Fibroblast of skin of left biceps (primary cell): ENCODE data around the gene CHRNB1.
A peak's percentile ranks its signal among the peaks of the same experiment; 100 is the strongest.

ENCODE experiments used
- DNase-seq, 2 experiments: peaks; one replicate each; pipeline ENCODE4 v3.0.0-alpha.2; 2013; ENCODE audit warnings: low read depth in 2 of 2

Gene CHRNB1

DNA sequence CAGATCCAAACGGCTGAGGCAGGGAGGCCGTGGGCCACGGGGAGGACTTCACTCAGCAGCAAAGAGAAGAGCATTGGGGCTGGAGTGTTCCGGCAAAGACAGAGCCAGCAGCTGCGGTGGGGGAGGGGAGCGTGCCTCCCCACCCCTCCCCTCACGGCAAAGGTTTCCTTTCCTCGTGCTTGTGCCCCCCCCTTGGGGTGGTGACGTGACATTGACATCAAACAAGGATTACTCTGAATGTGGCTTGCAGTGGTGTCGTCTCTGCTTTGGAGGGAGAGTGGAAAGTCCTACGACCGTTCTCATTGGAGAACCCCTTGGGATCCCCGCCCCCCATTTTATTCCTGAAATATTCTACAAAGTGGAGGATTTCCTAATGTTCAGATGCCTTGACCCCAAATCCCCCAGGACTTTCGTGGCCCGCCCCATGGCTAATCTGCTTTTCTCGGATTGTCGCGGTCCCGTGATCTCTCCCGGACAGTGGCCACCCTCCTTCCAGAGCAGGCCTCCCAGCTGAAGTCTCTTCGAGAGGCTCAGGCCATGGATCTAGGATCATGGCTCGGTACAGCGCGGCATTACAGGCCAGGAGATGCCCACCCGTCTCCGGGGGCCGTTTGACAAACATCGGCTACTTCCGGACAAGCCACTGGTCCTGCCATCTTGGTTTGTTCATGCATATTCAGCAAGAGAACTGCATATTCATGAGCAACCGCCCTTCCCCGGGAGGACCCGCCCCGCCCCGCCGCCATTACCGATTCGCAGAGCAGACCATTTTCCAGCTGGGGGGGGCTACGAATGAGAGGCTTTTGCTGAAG lies 38.6 kb downstream of the CHRNB1 start:
- peak; percentile 81 to 82 for DNase-seq

- DNase-seq = peak; percentile 93 to 94
These were observed 39.4 kb downstream of the CHRNB1 start, which contains the start of gene POLR2A for GRCh38 chr17:7484067-7484918. Gene POLR2A, plus strand, starts transcription at chr17:7484366.

GRCh38 chr17:7484919-7485377 lies 40.1 kb downstream of the CHRNB1 start:
- DNase-seq = no peak

DNA sequence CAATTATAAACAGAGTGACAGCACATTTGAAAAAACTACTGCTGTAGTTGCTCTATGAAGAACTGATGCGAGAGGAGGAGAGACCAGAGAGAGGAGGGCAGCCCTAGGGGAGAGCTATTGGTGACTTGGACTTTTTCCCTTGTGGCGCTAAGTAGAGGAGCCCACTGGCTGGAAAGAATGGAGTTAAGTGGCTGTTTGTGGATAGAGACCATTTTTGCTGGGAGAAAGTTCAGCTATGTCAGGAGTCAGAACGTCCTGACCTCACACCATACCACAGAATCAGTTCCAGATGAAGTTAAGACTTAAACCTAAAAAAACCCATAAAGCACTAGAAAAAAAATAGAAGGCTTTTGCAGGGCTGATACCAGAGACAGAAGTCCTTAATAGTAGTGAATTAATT lies 41.3 kb downstream of the CHRNB1 start:
- no peak for DNase-seq

DNA sequence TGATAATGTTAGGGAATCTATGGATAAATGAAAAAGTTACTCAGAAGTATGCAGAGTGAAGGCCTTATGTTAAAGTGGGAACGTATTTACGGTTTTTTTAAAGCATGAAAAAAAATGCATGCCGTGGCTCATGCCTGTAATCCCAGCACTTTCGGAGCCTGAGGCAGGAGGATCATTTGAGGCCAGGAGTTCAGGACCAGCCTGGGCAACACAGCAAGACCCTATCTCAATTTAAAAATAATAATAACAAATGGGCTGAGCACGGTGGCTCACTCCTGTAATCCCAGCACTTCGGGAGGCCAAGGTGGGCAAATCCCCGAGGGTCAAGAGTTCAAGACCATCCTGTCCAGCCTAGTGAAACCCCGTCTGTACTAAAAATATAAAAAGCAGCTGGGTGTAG lies 45.3 kb downstream of the CHRNB1 start:
- no peak for DNase-seq

DNA sequence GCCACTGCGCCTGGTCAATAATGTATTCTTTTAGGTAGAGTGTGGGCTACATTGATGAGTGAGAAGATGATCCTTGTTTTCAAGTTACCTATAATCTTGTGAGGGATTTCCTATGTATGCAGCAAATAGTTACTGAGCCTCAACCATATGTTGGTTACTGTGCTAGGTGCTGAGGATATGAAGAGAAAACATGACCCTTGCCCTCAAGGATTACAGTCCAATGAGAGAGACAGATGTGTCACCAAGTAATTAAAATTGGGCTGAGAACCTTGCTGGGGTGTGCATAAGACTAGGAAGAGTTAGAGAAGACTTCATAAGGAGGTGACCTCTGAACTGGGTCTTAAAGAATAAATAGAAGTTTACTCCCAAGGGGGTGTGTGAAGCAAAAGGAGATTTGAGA lies 46.7 kb downstream of the CHRNB1 start:
- no peak for DNase-seq

DNA sequence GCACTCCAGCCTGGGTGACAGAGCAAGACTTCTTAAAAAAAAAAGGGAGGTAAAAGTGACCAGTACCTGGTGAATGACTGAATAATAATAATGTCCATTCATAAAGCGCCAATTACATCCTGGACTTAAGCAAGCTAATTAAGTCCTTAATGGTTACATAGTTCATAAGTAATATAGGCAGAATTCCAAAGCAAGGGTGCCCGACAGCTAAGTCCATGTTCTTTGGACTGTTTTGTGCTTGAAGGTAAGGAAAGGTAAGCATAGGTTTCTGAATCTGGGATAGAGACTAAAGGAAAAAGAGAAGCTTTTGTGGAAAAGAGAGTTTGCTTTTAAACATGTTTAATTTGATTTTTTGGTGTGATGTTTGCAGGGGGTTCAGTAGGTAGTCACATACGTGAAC lies 49.1 kb downstream of the CHRNB1 start:
- DNase-seq = no peak

- DNase-seq = no peak
These were observed 51.1 kb downstream of the CHRNB1 start for GRCh38 chr17:7495906-7496434.

DNA sequence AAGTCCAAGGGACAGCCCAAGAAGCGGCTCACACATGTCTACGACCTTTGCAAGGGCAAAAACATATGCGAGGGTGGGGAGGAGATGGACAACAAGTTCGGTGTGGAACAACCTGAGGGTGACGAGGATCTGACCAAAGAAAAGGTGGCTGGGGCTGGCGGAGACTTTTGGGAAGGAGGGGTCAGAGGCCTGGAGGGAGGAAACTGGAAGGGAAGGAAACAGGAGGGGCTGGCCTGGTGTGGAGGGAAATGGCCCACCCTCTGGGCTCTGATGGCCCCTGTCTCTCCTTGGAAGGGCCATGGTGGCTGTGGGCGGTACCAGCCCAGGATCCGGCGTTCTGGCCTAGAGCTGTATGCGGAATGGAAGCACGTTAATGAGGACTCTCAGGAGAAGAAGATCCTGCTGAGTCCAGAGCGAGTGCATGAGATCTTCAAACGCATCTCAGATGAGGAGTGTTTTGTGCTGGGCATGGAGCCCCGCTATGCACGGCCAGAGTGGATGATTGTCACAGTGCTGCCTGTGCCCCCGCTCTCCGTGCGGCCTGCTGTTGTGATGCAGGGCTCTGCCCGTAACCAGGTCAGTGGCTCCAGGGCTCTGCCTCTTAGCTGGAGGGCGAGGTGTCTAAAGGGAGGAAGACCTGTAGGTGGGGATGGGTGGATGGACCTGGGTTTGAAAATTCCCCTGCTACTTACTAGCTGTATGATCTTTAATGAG lies 51.8 kb downstream of the CHRNB1 start:
- DNase-seq = no peak

DNA sequence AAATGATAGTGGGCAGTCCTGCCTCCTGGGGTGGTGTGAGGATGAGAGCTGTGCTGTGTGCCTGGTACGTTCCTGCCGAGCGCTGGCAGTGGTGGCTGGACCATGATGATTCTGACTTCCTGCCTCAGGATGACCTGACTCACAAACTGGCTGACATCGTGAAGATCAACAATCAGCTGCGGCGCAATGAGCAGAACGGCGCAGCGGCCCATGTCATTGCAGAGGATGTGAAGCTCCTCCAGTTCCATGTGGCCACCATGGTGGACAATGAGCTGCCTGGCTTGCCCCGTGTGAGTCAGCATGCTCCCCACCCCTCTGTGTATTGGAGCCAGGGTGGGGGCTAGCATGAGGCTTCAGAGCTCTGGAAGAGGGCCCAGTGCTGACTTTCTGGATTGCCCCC lies 52.4 kb downstream of the CHRNB1 start:
- DNase-seq = no peak

DNA sequence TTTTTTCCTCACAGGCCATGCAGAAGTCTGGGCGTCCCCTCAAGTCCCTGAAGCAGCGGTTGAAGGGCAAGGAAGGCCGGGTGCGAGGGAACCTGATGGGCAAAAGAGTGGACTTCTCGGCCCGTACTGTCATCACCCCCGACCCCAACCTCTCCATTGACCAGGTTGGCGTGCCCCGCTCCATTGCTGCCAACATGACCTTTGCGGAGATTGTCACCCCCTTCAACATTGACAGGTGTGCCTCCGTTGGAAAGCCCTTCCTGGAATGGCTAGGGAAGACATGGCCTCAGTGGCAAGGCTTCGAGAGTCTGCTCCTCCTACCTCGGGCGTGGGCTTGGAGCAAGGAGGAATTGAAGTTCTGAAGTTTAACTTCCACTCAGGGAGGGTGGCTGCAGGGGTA lies 52.8 kb downstream of the CHRNB1 start:
- DNase-seq = no peak

- no peak for DNase-seq
These were observed 54.3 kb downstream of the CHRNB1 start for GRCh38 chr17:7499161-7499560.

GRCh38 chr17:7501729-7502128 lies 56.9 kb downstream of the CHRNB1 start:
- no peak for DNase-seq

- no peak for DNase-seq
These were observed 57.4 kb downstream of the CHRNB1 start for GRCh38 chr17:7502171-7502847.

- no peak for DNase-seq
These were observed 58.1 kb downstream of the CHRNB1 start for GRCh38 chr17:7502987-7503386.

DNA sequence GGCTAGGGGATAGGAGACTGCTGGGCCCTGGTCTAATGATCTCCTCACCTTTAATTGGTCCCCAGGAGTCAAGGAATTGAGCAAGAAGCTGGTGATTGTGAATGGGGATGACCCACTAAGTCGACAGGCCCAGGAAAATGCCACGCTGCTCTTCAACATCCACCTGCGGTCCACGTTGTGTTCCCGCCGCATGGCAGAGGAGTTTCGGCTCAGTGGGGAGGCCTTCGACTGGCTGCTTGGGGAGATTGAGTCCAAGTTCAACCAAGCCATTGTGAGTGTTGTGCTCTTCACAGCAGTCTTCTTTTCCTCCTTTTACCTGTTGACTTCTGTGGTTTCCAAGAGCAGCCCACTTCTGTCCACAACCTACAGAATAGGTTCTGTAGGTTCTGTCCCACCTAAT lies 58.7 kb downstream of the CHRNB1 start:
- no peak for DNase-seq
